Epithelial cell of esophagus (primary cell): ENCODE results near the gene CALD1.
"Not testable (repeated sequence)": the region's sequence is repeated elsewhere in the genome, so short reads cannot be mapped to it uniquely, and the experiment has no call there.

ENCODE experiments used
- DNase-seq: peaks from one replicate; pipeline ENCODE4 v3.0.0; 2010; ENCODE audit warnings: low read depth
- H3K4me3 ChIP-seq: 2 replicates; pipeline ENCODE4 v1.5.1; 2011; ENCODE audit warnings: mild to moderate bottlenecking, low read length, control low read depth
- CTCF ChIP-seq: IDR thresholded peaks from 2 replicates; pipeline ENCODE4 v1.5.1; 2011; ENCODE audit warnings: low read depth, mild to moderate bottlenecking, low read length, control low read depth, inconsistent platforms; ENCODE audit not compliant: insufficient read depth; ENCODE audit errors: missing control alignments

Gene CALD1

DNA sequence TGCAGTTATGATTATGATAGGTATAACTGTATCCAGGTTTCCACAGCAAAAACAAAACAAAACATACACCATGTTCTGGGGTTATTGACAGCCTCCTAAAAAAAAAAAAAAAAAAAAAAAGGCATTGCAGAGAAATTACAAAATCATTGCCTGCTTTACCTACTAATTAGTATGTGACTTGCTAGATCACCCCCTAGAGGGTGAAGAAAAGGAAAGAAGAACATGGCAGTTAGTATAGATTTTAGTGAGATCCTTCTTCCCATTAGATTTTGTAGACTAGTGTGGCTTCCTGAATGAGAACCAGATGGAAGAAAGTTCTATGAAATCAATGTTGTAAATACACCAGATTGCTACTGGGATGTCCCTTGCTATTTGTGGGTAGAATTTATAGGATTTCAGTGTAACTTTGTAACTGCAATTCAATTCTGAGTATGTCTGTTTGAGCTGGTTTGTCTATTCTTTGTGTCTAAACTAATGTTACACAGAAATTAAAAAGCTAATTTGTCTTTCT lies 182.9 kb downstream of the CALD1 start:
- TF ChIP-seq CTCF = no peak
- no peak overlapping the region for H3K4me3 ChIP-seq
- DNase-seq = no peak

- TF ChIP-seq CTCF = no peak
- no peak for DNase-seq
- no peak overlapping the region for H3K4me3 ChIP-seq
These were observed 183.6 kb downstream of the CALD1 start for GRCh38 chr7:134963036-134963435.

DNA sequence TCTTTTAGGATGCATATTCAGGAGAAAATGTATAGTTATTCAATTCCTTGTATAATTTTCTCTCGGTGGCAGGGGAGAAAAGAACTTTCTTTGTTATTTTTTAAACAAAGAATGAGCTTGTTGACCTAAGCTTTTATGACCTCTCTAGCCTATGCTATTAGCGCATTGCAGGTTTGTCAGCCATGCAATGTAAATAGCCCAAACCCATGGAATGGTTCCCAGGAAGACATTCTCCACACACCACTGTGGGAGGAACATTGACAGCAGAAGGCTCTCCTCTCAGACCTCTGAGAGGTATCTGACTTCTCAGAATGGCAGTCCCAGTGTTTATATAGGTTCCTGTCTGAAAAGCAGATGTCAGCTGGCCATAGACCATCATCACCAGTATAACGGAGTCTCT lies 187.3 kb downstream of the CALD1 start:
- TF ChIP-seq CTCF = no peak
- DNase-seq = no peak
- no peak overlapping the region for H3K4me3 ChIP-seq

- TF ChIP-seq CTCF = no peak
- no peak overlapping the region for H3K4me3 ChIP-seq
- no peak for DNase-seq
These were observed 188.7 kb downstream of the CALD1 start for GRCh38 chr7:134968110-134968509.

DNA sequence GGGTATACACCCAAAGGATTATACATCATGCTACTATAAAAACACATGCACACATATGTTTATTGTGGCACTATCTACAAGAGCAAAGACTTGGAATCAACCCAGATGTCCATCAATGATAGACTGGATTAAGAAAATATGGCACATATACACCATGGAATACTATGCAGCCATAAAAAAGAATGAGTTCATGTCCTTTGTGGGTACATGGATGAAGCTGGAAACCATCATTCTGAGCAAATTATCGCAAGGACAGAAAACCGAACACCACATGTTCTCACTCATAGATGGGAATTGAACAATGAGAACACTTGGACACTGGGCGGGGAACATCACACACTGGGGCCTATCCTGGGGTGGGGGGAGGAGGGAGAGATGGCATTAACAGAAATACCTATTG lies 202.2 kb downstream of the CALD1 start:
- not testable (repeated sequence) for DNase-seq, H3K4me3 ChIP-seq

- no peak for TF ChIP-seq CTCF
- H3K4me3 ChIP-seq = peak overlapping the region; percentile 84
- DNase-seq = no peak
These were observed 206.5 kb downstream of the CALD1 start for GRCh38 chr7:134985894-134986362.

DNA sequence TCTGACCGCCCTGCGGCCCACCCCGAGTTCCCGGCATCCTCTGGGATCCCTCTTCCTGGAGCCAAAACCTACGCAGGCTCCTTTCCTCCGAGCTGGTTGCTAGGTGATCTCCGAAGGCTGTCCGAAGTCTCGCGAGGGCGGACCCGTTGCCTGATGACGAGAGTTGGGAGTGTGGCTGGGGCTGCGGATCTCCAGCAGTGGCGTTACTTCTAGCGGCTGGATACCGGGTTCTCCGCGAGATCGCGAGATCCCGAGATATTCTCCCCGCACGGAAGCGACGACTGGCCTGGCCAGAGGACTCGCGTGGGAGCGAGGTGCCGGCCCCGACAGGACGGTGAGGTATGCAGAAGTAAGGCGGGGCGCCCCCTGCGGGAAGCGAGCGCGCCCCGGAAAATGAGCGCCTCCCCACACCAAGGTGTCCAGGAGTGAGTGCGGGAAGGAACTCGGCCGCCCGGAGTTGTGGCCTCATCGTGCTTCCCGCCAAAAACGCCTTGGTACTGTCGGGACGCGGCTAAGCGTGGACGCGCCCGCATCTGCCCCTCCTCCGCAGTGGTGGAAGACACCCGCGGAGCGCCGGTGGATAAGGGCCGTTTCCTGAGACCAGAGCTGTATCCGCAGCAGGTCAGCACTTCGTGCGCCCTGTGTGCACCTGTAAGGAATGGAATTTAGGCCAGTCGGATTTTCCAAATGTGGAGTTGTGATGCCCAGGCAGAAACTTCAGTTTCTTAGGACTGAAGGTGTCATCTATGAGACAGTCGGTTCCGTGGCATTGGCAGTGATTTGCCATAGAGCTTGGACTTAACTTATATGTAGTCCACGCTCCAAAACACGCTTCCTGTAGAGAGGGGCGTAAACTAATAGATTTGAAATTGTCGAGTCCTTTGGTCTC lies 207.2 kb downstream of the CALD1 start, which contains the start of gene AGBL3:
Gene AGBL3 (plus strand): TSS at position 146 of the 889 bp plus-strand sequence. CDS start 1,426 bp downstream, outside the sequence.
- H3K4me3 ChIP-seq = peak within 1 kb of the TSS; percentile 84
- peak; percentile 58 for TF ChIP-seq CTCF
- DNase-seq = peak; percentile 92
